Stimulated activated CD4-positive, alpha-beta T cell treated with anti-CD3 and anti-CD28 coated beads, Interleukin-1b, Interleukin-23, amount 100 ng/mL, for 24 hours (primary cell): ENCODE data around the gene PITPNM3.
"Not testable (repeated sequence)": the region's sequence is repeated elsewhere in the genome, so short reads cannot be mapped to it uniquely, and the experiment has no call there.

Source experiments
- DNase-seq, 4 experiments: peaks; one replicate each; pipeline ENCODE4 v3.0.0-alpha.2; 2020; ENCODE audit warnings: low read depth in 4 of 4, low spot score in 1 of 4

The PITPNM3 gene

DNA sequence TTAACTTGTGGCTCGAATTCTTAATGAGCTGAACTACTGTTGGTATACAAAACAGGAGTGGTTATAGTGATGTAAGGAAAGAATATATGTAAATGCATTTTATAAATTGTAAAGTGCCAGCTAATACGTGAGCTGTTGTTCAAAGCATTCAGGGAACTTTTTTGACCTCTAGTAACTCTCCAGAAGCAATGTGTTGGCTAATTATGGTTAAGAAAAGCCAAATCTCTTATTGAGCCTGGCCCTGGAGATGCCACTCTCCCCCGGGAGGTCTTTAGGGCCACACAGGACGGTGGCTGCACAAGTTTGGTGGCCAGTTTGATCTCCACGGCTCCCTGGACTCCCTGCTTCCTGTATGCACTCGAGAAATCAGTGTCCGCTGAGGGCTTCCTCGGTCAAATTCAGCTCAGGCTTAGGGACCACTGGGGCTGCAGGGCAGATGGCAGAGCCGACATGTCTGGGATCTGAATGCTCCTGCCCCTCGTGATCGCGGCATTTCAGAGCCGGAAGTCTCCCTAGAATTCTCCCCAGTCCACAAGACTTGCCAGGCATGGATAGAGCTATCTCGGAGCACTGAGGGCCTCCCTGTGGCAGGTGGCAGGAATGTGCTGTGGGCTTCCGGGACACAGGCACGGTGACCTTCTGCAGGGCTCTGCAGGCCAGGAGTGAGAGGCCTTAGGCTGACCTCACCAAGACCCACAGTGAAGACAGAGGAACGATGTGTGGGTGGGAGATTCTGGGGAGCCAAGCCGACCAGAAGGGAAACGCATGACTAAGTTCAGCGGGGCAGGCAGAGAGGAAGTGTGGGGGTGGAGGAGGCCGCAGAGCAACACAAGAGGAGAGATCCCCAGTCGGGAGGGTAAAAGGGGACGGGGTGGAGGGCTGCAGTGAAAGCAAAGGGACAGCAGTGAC, 18.6 kb upstream of the PITPNM3 start:
- no peak for DNase-seq

- DNase-seq = no peak
Measured at GRCh38 chr17:6573982-6574686, 17.8 kb upstream of the PITPNM3 start.

- not testable (repeated sequence) for DNase-seq
Measured at GRCh38 chr17:6573495-6573894, 17.1 kb upstream of the PITPNM3 start.

GRCh38 chr17:6572972-6573370, 16.6 kb upstream of the PITPNM3 start:
- no peak for DNase-seq

- no peak for DNase-seq
Measured at GRCh38 chr17:6571452-6571781, 15.1 kb upstream of the PITPNM3 start.

- DNase-seq = no peak
Measured at GRCh38 chr17:6570731-6571451, 14.5 kb upstream of the PITPNM3 start.

- no peak for DNase-seq
Measured at GRCh38 chr17:6569370-6570285, 13.3 kb upstream of the PITPNM3 start.

DNA sequence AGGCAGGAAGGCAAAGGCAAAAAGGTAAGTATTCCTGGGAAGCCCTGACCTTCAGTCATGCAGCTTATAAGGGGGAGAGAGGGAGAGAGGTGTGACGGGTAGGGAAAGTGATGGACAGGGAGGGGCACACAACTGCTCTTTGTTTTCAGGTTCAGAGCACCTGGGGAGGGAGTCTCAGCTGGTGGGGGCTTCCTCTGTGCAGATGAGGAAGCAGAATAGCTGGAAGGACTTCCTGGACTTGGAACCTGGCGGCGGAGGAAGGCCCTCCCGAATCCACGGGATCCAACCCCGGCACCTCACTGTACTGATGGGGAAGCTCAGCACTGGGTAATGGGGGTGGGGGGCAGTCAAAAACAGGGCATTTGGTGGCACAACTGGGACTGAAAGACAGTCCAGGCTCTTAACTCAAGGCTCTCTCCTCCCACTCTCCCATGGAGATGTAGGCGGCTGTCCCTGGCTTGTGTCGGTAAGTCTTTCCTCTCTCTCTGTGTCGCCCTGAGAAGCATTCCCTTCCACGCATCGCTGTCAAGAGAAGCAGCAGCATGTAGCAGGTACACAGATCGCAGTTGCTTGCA, 11.9 kb upstream of the PITPNM3 start:
- DNase-seq = no peak

- DNase-seq = no peak
Measured at GRCh38 chr17:6567528-6568183, 11.3 kb upstream of the PITPNM3 start.

GRCh38 chr17:6561446-6561845, 5.1 kb upstream of the PITPNM3 start:
- DNase-seq = no peak

DNA sequence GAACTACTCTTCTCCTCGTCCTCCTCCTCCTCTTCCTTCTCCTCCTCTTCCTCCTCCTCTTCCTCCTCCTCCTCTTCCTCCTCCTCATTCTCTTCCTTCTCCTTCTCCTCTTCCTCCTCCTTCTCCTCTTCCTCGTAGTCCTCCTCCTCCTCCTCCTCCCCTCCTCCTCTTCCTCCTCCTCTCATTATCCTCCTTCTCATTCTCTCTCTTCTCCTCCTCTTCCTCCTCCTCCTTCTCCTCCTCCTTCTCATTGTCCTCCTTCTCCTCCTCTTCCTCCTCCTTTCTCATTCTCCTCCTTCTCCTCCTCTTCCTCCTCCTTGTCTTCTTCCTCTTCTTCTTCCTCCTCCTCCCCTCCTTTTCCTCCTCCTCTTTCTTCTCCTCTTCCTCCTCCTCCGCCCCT, 4.1 kb upstream of the PITPNM3 start:
- DNase-seq = no peak

DNA sequence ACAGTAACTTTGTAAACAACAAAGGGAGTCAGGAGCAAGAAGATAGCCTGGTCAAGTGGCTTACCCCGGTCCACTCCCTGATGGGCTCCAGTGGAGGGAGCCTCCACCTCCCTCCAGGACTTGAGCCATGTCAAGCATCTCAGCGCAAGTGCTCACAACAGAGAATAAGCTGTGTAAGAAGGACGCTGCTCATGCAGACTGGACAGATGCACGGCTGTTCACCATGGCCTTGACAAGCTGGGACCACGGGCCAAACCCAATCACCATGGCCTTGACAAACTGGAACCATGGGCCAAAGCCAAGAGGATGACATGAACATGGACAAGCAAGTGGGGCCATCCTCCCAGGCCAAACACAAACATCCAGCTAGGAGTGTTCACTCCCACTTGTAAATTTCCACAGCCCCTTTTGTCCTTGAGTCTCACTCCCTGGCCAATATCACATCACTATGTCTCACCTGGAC, 3.4 kb upstream of the PITPNM3 start:
- DNase-seq = no peak

DNA sequence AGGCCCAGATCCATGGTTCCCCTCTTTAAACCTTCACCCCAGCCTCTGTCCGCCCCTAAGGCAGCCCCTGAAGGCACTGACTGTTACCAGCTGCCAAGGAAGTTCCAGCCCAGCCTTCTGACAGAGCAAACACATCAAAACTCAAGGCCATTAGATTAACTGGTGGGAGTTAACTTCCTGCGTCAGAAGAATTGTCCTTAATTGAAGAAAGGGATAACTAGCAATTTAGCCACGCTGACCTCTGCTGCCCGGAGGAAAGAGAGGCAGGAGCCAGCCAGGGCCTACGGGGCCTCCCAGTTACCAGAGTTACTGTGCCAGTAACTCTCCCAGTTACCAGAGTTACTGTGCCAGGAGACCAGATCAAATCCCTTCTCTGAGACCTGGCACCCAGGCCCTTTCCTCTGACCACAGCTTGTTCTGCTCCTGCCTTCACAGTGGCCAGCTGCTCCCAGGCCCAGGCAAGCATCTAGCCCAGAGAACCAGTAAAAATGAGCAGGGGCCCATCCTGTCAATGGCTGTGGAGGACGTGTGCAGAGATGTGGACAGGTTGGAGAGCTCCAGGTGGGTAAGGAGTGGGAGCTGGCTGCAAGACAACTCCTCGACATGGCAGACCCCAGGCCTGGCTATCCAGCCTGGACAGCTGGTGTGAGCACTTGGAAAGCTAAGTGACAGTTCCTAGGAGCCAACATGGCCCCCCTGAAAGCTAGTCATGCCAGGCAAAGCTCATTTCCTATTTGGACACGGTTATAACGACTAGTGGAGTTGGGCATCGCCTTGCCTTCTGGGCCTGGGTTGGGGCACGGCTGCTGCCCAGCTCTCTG, 2.8 kb upstream of the PITPNM3 start:
- no peak for DNase-seq

DNA sequence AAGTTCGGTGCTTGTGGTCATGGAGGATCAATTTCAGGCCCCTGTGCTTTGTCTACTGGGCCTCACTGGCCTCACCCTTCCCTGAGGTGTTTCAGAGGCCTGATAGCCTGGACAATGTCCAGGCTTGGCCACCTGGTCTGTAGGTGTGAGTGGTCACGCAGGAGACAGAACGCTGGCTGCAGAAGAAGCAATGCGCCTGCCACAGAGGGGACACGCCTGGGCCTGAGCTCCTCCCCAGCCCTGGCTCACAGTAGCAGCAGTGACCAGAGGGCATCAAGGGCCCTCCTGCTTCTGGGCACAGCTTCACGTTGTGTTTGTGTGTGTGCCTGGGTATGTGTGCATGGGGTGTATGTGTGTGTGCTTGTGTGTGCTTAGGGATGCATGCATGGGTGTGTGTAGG, 1.9 kb upstream of the PITPNM3 start:
- DNase-seq = no peak

DNA sequence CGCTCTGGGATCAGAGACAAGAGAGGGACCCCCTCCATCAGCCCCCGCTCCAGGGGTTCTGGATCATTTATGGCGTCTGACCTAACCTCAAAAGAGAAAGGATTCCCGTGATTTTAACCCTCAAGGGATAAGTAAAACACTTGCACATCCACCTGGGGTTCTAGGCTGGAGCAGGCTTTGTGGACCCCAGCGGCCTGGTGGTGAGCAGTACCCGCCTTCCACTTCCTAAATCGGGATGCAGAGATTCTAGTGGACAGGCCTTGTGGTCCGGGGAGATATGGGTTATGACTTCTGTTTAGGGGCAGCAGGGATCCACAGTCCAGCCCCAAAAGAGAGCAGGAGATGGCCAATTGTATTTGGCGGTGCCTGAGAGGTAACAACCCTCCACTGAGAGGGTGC, 684 bp upstream of the PITPNM3 start:
- DNase-seq = no peak

GRCh38 chr17:6555331-6556120, 829 bp downstream of the PITPNM3 start:
- no peak for DNase-seq

DNA sequence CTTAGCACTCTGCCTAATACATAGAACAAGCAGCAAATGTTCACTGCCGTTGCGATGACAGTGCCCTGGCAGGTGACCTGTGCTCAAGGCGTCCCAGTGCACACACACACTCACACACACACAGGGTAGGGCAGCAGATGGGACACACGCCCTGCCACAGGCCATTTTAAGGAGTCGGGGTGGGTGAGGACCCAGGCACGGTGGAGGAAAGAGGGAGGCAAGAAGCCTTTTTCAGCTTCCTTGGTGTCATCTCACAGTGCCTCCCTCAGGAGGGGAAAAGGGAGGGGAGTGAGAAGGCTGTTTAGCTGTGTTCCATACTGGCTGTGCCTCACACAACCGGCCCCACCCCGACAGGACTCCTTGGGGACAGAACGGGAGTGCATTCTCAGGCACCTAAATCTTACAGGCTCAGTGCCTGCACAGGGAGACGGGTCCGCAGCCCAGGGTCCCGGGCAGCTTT, 1.5 kb downstream of the PITPNM3 start:
- no peak for DNase-seq

GRCh38 chr17:6554342-6554741, 2.0 kb downstream of the PITPNM3 start:
- DNase-seq = no peak
